Measurements from ENCODE around the gene DNAH17. TPM values are rescaled to one million over a fixed set of nuclear protein-coding genes. Genes with fewer than 3 reads are reported as not detected.

The DNAH17 gene
- total RNA-seq, 4 donors from 2014 or later: under 0.01 TPM; not detected in 2

DNA sequence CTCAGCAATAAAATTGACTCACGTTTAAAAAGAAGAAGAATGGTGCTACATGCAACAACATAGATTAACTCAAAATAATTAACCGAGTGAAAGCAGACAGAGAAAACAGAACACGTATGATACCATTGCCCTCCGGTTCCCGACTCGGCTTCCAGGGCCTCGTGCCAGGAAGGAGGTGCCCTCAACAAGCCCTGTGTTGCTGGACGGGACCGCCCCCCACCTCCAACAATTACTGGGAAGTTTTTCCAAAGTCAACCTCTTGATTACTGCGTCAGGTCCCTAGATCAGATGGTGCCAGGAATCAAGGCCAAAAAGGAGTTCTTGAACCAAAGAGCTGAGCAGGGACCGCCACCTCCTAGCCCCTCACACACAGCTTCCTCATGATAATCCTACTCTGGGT, 20.4 kb downstream of the DNAH17 start:
- H3K27me3 ChIP-seq: no peaks in the 10 kb centered on the region
- H3K36me3 ChIP-seq: no peaks in the 10 kb centered on the region
- H3K4me3 ChIP-seq: no peak overlapping the region
- TF ChIP-seq EP300 (IDR thresholded peaks at IDR 0.05) (no peak), POLR2A (IDR thresholded peaks at IDR 0.05) (no peak)
- TF ChIP-seq, protein P1, sequence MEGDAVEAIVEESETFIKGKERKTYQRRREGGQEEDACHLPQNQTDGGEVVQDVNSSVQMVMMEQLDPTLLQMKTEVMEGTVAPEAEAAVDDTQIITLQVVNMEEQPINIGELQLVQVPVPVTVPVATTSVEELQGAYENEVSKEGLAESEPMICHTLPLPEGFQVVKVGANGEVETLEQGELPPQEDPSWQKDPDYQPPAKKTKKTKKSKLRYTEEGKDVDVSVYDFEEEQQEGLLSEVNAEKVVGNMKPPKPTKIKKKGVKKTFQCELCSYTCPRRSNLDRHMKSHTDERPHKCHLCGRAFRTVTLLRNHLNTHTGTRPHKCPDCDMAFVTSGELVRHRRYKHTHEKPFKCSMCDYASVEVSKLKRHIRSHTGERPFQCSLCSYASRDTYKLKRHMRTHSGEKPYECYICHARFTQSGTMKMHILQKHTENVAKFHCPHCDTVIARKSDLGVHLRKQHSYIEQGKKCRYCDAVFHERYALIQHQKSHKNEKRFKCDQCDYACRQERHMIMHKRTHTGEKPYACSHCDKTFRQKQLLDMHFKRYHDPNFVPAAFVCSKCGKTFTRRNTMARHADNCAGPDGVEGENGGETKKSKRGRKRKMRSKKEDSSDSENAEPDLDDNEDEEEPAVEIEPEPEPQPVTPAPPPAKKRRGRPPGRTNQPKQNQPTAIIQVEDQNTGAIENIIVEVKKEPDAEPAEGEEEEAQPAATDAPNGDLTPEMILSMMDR (IDR thresholded peaks at IDR 0.05): no peak
- no peak overlapping the region for H3K27ac ChIP-seq
- H3K4me1 ChIP-seq: no peaks in the 10 kb centered on the region
- no peaks in the 10 kb centered on the region for H3K9me3 ChIP-seq
- DNase-seq (ENCODE audit: low spot score in 2 of 2): no peak
- 68 to 77% methylated on average over 11 of the region's 11 CpGs for WGBS, 2 donors

DNA sequence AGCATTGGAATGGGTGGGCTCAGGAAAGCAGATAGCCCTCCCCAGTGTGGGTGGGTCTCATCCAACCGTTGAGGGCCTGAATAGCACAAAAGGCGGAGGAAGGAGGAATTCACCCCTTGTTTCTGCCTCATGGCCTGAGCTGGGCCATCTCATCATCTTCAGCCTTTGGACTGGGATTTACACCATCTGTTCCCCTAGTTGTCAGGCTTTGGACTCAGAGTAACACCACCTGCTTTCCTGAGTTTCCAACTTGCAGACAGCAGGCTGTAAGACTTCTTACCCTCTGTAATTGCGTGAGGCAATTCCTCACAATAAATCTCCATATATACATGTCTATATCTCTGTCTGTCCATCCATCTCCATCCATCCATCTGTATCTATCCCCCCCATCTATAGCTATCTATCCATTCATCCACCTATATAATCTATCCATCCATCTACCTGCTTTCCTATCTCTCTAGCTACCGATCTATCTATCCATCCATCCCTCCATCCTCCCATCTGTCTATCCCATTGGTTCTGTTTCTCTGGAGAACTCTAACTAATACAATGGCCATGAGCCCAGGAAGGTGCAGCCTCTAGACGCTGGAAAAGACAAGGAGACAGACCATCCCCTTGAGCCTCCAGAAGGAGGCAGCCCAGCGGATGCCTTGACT, 21.3 kb downstream of the DNAH17 start:
- no peaks in the 10 kb centered on the region for H3K36me3 ChIP-seq
- H3K27me3 ChIP-seq: no peaks in the 10 kb centered on the region
- H3K27ac ChIP-seq: no peak overlapping the region
- TF ChIP-seq, protein P1 (IDR thresholded peaks at IDR 0.05): no peak
- TF ChIP-seq EP300 (IDR thresholded peaks at IDR 0.05): no peak
- TF ChIP-seq POLR2A (IDR thresholded peaks at IDR 0.05): no peak
- H3K4me1 ChIP-seq: no peaks in the 10 kb centered on the region
- WGBS, 2 donors: 83 to 85% methylated on average over 6 of the region's 6 CpGs
- no peaks in the 10 kb centered on the region for H3K9me3 ChIP-seq
- H3K4me3 ChIP-seq: no peak overlapping the region
- DNase-seq (ENCODE audit: low spot score in 2 of 2): no peak

DNA sequence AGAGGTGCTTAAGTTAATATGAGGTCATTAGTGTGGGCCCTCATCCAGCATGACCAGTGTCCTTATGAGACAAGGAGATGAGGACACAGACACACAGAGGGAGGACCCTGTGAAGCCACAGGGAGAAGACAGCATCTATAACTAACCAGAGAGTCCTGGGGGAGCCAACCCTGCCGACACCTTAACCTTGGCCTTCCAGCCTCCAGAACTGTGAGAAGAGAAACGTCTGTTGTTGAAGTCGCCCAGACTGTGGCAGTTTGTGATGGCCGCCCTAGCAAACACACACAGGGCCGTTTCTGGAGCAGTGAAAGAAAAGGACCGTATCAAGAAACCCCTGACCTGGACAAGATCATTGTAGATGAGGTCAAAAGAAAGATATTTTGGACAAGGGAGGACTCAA, 26.7 kb downstream of the DNAH17 start:
- no peak overlapping the region for H3K4me3 ChIP-seq
- no peak overlapping the region for H3K27ac ChIP-seq
- no peaks in the 10 kb centered on the region for H3K36me3 ChIP-seq
- no peaks in the 10 kb centered on the region for H3K27me3 ChIP-seq
- DNase-seq (ENCODE audit: low spot score in 2 of 2): no peak
- no peak for TF ChIP-seq EP300 (IDR thresholded peaks at IDR 0.05)
- no peak for TF ChIP-seq POLR2A (IDR thresholded peaks at IDR 0.05)
- TF ChIP-seq, protein P1 (IDR thresholded peaks at IDR 0.05): no peak
- WGBS, 2 donors: 41 to 46% methylated on average over 6 of the region's 6 CpGs
- no peaks in the 10 kb centered on the region for H3K4me1 ChIP-seq
- H3K9me3 ChIP-seq: peaks cover 0 to 30% (median 0%) of the 10 kb centered on the region in 4 donors

DNA sequence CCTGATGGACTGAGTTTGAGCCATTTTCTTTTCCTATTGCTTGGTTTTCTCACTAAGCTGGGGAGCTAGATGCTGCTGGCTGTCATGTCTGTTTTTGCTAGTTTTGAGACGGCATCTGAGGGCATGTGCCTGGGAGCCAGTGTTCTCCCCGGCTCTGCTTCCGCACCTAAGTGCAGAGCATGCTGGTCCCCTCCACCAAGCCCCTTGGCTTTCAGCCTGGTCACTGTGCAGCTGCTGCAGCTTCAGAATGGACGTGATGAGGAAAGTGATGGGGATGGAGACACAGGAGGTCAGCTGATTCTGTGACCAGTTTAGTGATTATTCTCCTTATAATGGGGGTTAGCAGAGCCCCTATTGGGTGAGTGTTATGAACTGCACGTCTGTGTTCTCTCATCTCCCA, 28.5 kb downstream of the DNAH17 start:
- TF ChIP-seq EP300 (IDR thresholded peaks at IDR 0.05) (no peak), POLR2A (IDR thresholded peaks at IDR 0.05) (no peak)
- TF ChIP-seq, protein P1 (IDR thresholded peaks at IDR 0.05): no peak
- Histone ChIP-seq H3K4me3 (no peak overlapping the region), H3K27ac (no peak overlapping the region), H3K27me3 (no peaks in the 10 kb centered on the region), H3K36me3 (no peaks in the 10 kb centered on the region), H3K4me1 (no peaks in the 10 kb centered on the region), H3K9me3 (peaks cover 0 to 30% (median 0%) of the 10 kb centered on the region in 4 donors)
- WGBS, 2 donors: 75 to 82% methylated on average over 5 of the region's 5 CpGs
- no peak for DNase-seq (ENCODE audit: low spot score in 2 of 2)

DNA sequence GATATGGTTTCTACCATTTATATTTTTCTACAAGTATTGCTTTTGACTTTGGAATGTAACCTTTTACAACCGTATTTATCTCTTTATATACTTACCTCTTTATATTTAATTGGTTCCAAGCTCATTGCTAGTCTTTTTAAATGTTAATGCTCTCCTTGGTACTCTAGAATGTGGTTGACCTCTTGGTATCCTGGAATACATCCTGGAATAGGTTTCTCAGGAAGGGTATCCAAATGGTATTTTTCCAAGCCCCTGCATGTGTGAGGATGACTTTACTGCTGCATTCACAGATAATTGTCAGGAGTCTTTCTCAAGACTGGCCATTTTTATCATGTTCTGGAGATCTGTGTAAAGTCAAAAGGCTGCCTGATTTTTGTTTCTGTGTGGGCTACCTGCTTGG, 30.2 kb downstream of the DNAH17 start:
- no peaks in the 10 kb centered on the region for H3K4me1 ChIP-seq
- H3K27ac ChIP-seq: no peak overlapping the region
- H3K4me3 ChIP-seq: no peak overlapping the region
- 81 to 91% methylated on average over 1 of the region's 1 CpG for WGBS, 2 donors
- H3K36me3 ChIP-seq: no peaks in the 10 kb centered on the region
- no peak for DNase-seq (ENCODE audit: low spot score in 2 of 2)
- H3K27me3 ChIP-seq: no peaks in the 10 kb centered on the region
- H3K9me3 ChIP-seq: peaks cover 0 to 30% (median 0%) of the 10 kb centered on the region in 4 donors
- TF ChIP-seq EP300 (IDR thresholded peaks at IDR 0.05) (no peak), POLR2A (IDR thresholded peaks at IDR 0.05) (no peak)
- TF ChIP-seq, protein P1 (IDR thresholded peaks at IDR 0.05): no peak
